HCT116 (cell line): ENCODE measurements around the gene FNDC1. TPM values are rescaled to one million over a fixed set of nuclear protein-coding genes. Genes with fewer than 3 reads are reported as not detected.
A peak's percentile ranks its signal among the peaks of the same experiment; 100 is the strongest.

Experiments used
- ATAC-seq: fragments of 200-7000 bp; cut with Tn5 transposase; 2 replicates; pipeline ENCODE4 v1.9.1; 2020; ENCODE audit warnings: mild to moderate bottlenecking, moderate library complexity
- BruUV-seq: library from RNA; stranded (reverse); fragments of 400-500 nt; replicated peaks from 2 replicates; lab custom pipeline; 2021; lab: Mats Ljungman, UMichigan
- CTCF ChIA-PET: fragments of 300-600 bp; sonication (Branson Sonifier 250); formaldehyde crosslinking; loops from one replicate; lab custom pipeline; 2021; ENCODE audit warnings: antibody characterized with exemption; lab: Charles Lee
- POLR2A ChIA-PET: fragments of 300-600, 350-600 bp; sonication (Branson Sonifier 250); formaldehyde crosslinking; loops from one replicate; lab custom pipeline; 2021; ENCODE audit warnings: antibody characterized with exemption; lab: Charles Lee
- RAD21 ChIA-PET, 2 experiments: fragments of 300-600 bp; sonication (Branson Sonifier 250); formaldehyde crosslinking; loops; one replicate each; lab custom pipeline; 2023; ENCODE audit warnings: low total read pairs in 2 of 2; ENCODE audit not compliant: uncharacterized antibody in 2 of 2, unreplicated experiment in 2 of 2, low non-redundant PET in 1 of 2; lab: Charles Lee
- DNase-seq: peaks from one replicate; pipeline ENCODE4 v3.0.0-alpha.2; 2010; ENCODE audit warnings: low read depth, low spot score
- H2AFZ ChIP-seq: fragments of 200-600 bp; shearing (Covaris generic), sonication (generic); 2 replicates; pipeline ENCODE4 v1.6.1; 2017; ENCODE audit warnings: low read depth, mixed run types, mixed read lengths, antibody characterized with exemption, low read length; ENCODE audit not compliant: poor library complexity, severe bottlenecking
- H3K27ac ChIP-seq: 2 replicates; pipeline ENCODE4 v1.5.1; 2012; ENCODE audit warnings: low read depth, low read length
- H3K27me3 ChIP-seq: fragments of 200-600 bp; sonication (generic); 2 replicates; pipeline ENCODE4 v1.6.1; 2016; ENCODE audit warnings: mixed run types, low read length, mixed read lengths; ENCODE audit not compliant: insufficient read depth
- H3K36me3 ChIP-seq, 2 experiments: fragments of 200-500 bp in 1 of 2; fragments of 200-600 bp in 1 of 2; sonication (Bioruptor generic) in 1 of 2; sonication (generic) in 1 of 2; 2 replicates each; pipeline versions ENCODE4 v1.5.1 to v1.6.1; 2014 to 2016; ENCODE audit warnings: low read length in 2 of 2, inconsistent platforms in 1 of 2, mixed read lengths in 1 of 2, mixed run types in 1 of 2; ENCODE audit not compliant: insufficient read depth in 2 of 2, control insufficient read depth in 1 of 2
- H3K4me1 ChIP-seq, 2 experiments: fragments of 200-600 bp in 1 of 2; sonication (generic) in 1 of 2; 2 replicates each; pipeline versions ENCODE4 v1.5.1 to v1.6.1; 2012 to 2017; ENCODE audit warnings: low read length in 2 of 2, inconsistent platforms in 1 of 2, mild to moderate bottlenecking in 1 of 2, mixed read lengths in 1 of 2, mixed run types in 1 of 2, moderate library complexity in 1 of 2; ENCODE audit not compliant: insufficient read depth in 2 of 2, control insufficient read depth in 1 of 2
- H3K4me2 ChIP-seq: fragments of 200-600 bp; sonication (generic); 2 replicates; pipeline ENCODE4 v1.6.1; 2017; ENCODE audit warnings: mixed run types, low read length, mixed read lengths
- H3K4me3 ChIP-seq, 2 experiments: fragments of 200-600 bp in 1 of 2; sonication (generic) in 1 of 2; replicated peaks in 1 of 2; 2 replicates each; pipeline ENCODE4 v1.5.1; 2011 to 2016; ENCODE audit warnings: low read length in 2 of 2, control low read depth in 1 of 2, low read depth in 1 of 2, mild to moderate bottlenecking in 1 of 2, mixed read lengths in 1 of 2, mixed run types in 1 of 2
- H3K79me2 ChIP-seq: fragments of 200-600 bp; sonication (generic); 2 replicates; pipeline ENCODE4 v1.6.1; 2017; ENCODE audit warnings: mild to moderate bottlenecking, mixed run types, low read length, moderate library complexity, mixed read lengths; ENCODE audit not compliant: insufficient read depth
- H3K9ac ChIP-seq: fragments of 200-600 bp; sonication (generic); 2 replicates; pipeline ENCODE4 v1.6.1; 2016; ENCODE audit warnings: low read length, mixed read lengths
- H3K9me2 ChIP-seq: fragments of 200-600 bp; sonication (generic), shearing (Covaris generic); 2 replicates; pipeline ENCODE4 v1.6.1; 2017; ENCODE audit warnings: mixed run types, mild to moderate bottlenecking, moderate library complexity; ENCODE audit not compliant: insufficient read depth
- H3K9me3 ChIP-seq, 2 experiments: fragments of 200-500 bp in 1 of 2; fragments of 200-600 bp in 1 of 2; sonication (Bioruptor generic) in 1 of 2; sonication (generic) in 1 of 2; 2 replicates each; pipeline ENCODE4 v1.6.1; 2014 to 2017; ENCODE audit warnings: low read length in 2 of 2, mixed read lengths in 2 of 2, inconsistent platforms in 1 of 2, low read depth in 1 of 2, mild to moderate bottlenecking in 1 of 2, mixed run types in 1 of 2, moderate library complexity in 1 of 2; ENCODE audit not compliant: control insufficient read depth in 1 of 2, insufficient read depth in 1 of 2
- H4K20me1 ChIP-seq: fragments of 200-600 bp; sonication (generic), shearing (Covaris generic); 2 replicates; pipeline ENCODE4 v1.6.1; 2017; ENCODE audit warnings: mixed run types, mild to moderate bottlenecking, moderate library complexity; ENCODE audit not compliant: insufficient read depth
- CEBPB ChIP-seq: IDR thresholded peaks from 2 replicates; pipeline ENCODE4 v1.6.1; 2012; ENCODE audit warnings: low read depth
- ELF1 ChIP-seq: IDR thresholded peaks from 2 replicates; pipeline ENCODE4 v1.6.1; 2012; ENCODE audit warnings: low read depth, borderline replicate concordance
- JUND ChIP-seq: IDR thresholded peaks from 2 replicates; pipeline ENCODE4 v1.6.1; 2012
- POLR2A ChIP-seq: IDR thresholded peaks from 2 replicates; pipeline ENCODE4 v1.7.0; 2011; ENCODE audit warnings: borderline replicate concordance; ENCODE audit not compliant: insufficient read depth, insufficient read length; ENCODE audit errors: extremely low read depth
- POLR2AphosphoS5 ChIP-seq: IDR thresholded peaks from 2 replicates; pipeline ENCODE4 v1.6.1; 2011; ENCODE audit warnings: mild to moderate bottlenecking, low read depth, low read length, moderate library complexity
- RAD21 ChIP-seq: IDR thresholded peaks from 2 replicates; pipeline ENCODE4 v1.6.1; 2012; ENCODE audit warnings: low read depth, mild to moderate bottlenecking
- SP1 ChIP-seq: IDR thresholded peaks from 2 replicates; pipeline ENCODE4 v1.6.1; 2012; ENCODE audit warnings: low read depth
- SRF ChIP-seq: IDR thresholded peaks from 2 replicates; pipeline ENCODE4 v1.6.1; 2012; ENCODE audit warnings: low read depth
- TCF7L2 ChIP-seq: IDR thresholded peaks from 2 replicates; pipeline ENCODE4 v1.7.0; 2011; ENCODE audit warnings: borderline replicate concordance, inconsistent platforms; ENCODE audit not compliant: insufficient read depth, insufficient read length; ENCODE audit errors: extremely low read depth
- YY1 ChIP-seq: IDR thresholded peaks from 2 replicates; pipeline ENCODE4 v1.6.1; 2011; ENCODE audit warnings: low read length, low read depth, moderate library complexity, mild to moderate bottlenecking; ENCODE audit not compliant: insufficient replicate concordance; ENCODE audit errors: extremely low read depth
- ZFX ChIP-seq: fragments of 450-650 bp; IDR thresholded peaks from 2 replicates; pipeline ENCODE4 v1.6.1; 2017
- ZNF274 ChIP-seq: fragments of 200-500 bp; sonication (Bioruptor generic); IDR thresholded peaks from 2 replicates; pipeline ENCODE4 v1.6.1; 2014; ENCODE audit warnings: mild to moderate bottlenecking, low read depth, low read length, inconsistent platforms
- intact Hi-C: fragments of 100-400 bp; cut with micrococcal nuclease; formaldehyde crosslinking; loops from 2 replicates; pipeline ENCODE4 v1.10.0; 2022
- total RNA-seq: library from RNA; stranded (reverse); gene quantifications from one replicate; pipeline ENCODE4 v1.2.1, GENCODE V29; 2021; ENCODE audit not compliant: unreplicated experiment
- TF ChIP-seq, protein P1 (sequence below): IDR thresholded peaks from 2 replicates; pipeline ENCODE4 v1.6.1; 2011; ENCODE audit warnings: mild to moderate bottlenecking, low read length, moderate library complexity; ENCODE audit not compliant: insufficient replicate concordance; ENCODE audit errors: extremely low read depth
- TF ChIP-seq, protein P2 (sequence below): IDR thresholded peaks from 2 replicates; pipeline ENCODE4 v1.6.1; 2012; ENCODE audit warnings: low read depth
- TF ChIP-seq, protein P3 (sequence below), 3 experiments: fragments of 200-600 bp in 1 of 3; sonication (generic) in 1 of 3; IDR thresholded peaks in 2 of 3; conservative IDR thresholded peaks in 1 of 3; 2 replicates each; pipeline ENCODE4 v1.5.1; 2012 to 2017; ENCODE audit warnings: low read depth in 2 of 3, low read length in 2 of 3, antibody characterized with exemption in 1 of 3, borderline replicate concordance in 1 of 3, control low read depth in 1 of 3, mild to moderate bottlenecking in 1 of 3, mixed read lengths in 1 of 3, mixed run types in 1 of 3, moderate library complexity in 1 of 3; ENCODE audit not compliant: insufficient read depth in 1 of 3
- TF ChIP-seq, protein P4 (sequence below): IDR thresholded peaks from 2 replicates; pipeline ENCODE4 v1.6.1; 2012
- TF ChIP-seq, protein P5 (sequence below): IDR thresholded peaks from 2 replicates; pipeline ENCODE4 v1.6.1; 2012

Gene FNDC1
- total RNA-seq, 1 experiment from 2014 or later, result 0.07 TPM

DNA sequence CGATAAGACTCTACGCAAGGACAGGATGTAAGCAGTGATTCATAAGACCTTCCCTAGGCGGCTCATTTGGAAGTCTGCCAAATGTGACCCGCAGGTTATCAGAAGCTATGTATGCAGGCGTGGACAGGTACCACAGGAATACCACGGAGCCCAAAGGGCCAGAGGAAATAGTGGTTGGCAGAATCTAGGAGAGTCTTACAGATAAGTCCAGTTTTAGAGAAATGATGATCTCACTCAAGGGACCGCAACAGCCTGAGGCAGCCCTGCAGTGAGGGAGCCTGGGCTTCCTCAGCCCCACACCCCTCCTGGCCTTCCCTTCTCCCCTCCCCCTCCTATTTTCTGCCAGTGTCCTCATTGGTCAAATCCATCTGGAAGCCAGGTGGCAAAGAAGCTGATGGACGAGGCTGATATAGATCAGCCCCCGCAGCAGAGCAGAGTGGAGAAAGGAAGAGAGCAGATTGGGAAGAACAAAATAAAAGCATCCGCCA is 110.6 kb downstream of the FNDC1 start (continued):
- TF ChIP-seq, protein P1, sequence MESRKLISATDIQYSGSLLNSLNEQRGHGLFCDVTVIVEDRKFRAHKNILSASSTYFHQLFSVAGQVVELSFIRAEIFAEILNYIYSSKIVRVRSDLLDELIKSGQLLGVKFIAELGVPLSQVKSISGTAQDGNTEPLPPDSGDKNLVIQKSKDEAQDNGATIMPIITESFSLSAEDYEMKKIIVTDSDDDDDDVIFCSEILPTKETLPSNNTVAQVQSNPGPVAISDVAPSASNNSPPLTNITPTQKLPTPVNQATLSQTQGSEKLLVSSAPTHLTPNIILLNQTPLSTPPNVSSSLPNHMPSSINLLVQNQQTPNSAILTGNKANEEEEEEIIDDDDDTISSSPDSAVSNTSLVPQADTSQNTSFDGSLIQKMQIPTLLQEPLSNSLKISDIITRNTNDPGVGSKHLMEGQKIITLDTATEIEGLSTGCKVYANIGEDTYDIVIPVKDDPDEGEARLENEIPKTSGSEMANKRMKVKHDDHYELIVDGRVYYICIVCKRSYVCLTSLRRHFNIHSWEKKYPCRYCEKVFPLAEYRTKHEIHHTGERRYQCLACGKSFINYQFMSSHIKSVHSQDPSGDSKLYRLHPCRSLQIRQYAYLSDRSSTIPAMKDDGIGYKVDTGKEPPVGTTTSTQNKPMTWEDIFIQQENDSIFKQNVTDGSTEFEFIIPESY, result no peak
- no peak for TF ChIP-seq RAD21
- no peak for TF ChIP-seq POLR2AphosphoS5
- TF ChIP-seq ELF1, result no peak
- 0 out of 2 replicates have a peak, but pooled peaks have one; percentile 25 for TF ChIP-seq SP1

DNA sequence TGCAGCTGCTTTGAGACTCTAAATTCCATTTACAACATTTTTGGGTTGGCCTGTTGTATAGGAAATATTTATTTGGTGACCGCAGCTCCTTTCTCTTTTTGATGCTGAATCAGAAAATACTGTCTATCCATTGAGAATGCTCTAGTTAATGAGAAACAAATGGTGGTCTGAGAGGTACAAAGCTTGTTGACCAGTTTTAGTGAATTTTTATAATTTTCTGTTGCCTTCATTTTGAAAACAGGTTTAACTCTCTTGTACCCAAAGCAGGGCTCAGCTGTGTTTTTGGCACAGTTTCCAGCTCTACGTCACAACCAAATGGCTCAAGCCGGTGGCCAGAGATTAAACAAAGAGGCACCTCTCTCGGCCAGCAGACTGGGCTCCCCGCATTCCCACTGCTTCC is 113.2 kb downstream of the FNDC1 start:
- Histone ChIP-seq H3K79me2 (no peaks in the 10 kb centered on the region), H3K9me2 (no peaks in the 10 kb centered on the region), H3K9ac (no peak overlapping the region), H4K20me1 (no peaks in the 10 kb centered on the region), H3K4me3 (no peak overlapping the region), H3K27me3 (peaks cover 15% of the 10 kb centered on the region), H3K4me1 (peaks cover 6 to 8% of the 10 kb centered on the region in 2 experiments; a peak in 3 of 4 replicates), H3K27ac (no peak overlapping the region), H2AFZ (no peak overlapping the region), H3K36me3 (no peaks in the 10 kb centered on the region), H3K9me3 (no peaks in the 10 kb centered on the region), H3K4me2 (no peak overlapping the region)
- no TSS peak for BruUV-seq
- ATAC-seq, result no peak
- RAD21 ChIA-PET, result interaction anchor here in 1 of 2 experiments (0.7 kb wide), 1 partner anchor 313 kb away, joined by 3 read pairs; no protein-coding TSS in a partner anchor
- DNase-seq, result no peak
- intact Hi-C loops, result no loop called here
- POLR2A ChIA-PET, result no interaction called here
- CTCF ChIA-PET, result interaction anchor here (1.1 kb wide), 1 partner anchor 29 kb away, joined by 4 read pairs; no protein-coding TSS in a partner anchor
- TF ChIP-seq CEBPB (no peak), YY1 (no peak), ZFX (no peak), SRF (no peak), JUND (no peak), TCF7L2 (no peak), POLR2AphosphoS5 (no peak), POLR2A (no peak), ZNF274 (no peak), SP1 (no peak), RAD21 (no peak)
- TF ChIP-seq, protein P2, sequence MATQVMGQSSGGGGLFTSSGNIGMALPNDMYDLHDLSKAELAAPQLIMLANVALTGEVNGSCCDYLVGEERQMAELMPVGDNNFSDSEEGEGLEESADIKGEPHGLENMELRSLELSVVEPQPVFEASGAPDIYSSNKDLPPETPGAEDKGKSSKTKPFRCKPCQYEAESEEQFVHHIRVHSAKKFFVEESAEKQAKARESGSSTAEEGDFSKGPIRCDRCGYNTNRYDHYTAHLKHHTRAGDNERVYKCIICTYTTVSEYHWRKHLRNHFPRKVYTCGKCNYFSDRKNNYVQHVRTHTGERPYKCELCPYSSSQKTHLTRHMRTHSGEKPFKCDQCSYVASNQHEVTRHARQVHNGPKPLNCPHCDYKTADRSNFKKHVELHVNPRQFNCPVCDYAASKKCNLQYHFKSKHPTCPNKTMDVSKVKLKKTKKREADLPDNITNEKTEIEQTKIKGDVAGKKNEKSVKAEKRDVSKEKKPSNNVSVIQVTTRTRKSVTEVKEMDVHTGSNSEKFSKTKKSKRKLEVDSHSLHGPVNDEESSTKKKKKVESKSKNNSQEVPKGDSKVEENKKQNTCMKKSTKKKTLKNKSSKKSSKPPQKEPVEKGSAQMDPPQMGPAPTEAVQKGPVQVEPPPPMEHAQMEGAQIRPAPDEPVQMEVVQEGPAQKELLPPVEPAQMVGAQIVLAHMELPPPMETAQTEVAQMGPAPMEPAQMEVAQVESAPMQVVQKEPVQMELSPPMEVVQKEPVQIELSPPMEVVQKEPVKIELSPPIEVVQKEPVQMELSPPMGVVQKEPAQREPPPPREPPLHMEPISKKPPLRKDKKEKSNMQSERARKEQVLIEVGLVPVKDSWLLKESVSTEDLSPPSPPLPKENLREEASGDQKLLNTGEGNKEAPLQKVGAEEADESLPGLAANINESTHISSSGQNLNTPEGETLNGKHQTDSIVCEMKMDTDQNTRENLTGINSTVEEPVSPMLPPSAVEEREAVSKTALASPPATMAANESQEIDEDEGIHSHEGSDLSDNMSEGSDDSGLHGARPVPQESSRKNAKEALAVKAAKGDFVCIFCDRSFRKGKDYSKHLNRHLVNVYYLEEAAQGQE, result no peak
- TF ChIP-seq, protein P3, sequence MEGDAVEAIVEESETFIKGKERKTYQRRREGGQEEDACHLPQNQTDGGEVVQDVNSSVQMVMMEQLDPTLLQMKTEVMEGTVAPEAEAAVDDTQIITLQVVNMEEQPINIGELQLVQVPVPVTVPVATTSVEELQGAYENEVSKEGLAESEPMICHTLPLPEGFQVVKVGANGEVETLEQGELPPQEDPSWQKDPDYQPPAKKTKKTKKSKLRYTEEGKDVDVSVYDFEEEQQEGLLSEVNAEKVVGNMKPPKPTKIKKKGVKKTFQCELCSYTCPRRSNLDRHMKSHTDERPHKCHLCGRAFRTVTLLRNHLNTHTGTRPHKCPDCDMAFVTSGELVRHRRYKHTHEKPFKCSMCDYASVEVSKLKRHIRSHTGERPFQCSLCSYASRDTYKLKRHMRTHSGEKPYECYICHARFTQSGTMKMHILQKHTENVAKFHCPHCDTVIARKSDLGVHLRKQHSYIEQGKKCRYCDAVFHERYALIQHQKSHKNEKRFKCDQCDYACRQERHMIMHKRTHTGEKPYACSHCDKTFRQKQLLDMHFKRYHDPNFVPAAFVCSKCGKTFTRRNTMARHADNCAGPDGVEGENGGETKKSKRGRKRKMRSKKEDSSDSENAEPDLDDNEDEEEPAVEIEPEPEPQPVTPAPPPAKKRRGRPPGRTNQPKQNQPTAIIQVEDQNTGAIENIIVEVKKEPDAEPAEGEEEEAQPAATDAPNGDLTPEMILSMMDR (IDR thresholded peaks at IDR 0.05 in 2 of 3, conservative IDR thresholded peaks at IDR 0.05 in 1 of 3; ENCODE audit: borderline replicate concordance in 1 of 3, insufficient read depth in 1 of 3, low read depth in 2 of 3, low read length in 2 of 3), result no peak
- TF ChIP-seq, protein P4, sequence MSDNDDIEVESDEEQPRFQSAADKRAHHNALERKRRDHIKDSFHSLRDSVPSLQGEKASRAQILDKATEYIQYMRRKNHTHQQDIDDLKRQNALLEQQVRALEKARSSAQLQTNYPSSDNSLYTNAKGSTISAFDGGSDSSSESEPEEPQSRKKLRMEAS, result no peak
- TF ChIP-seq, protein P5, sequence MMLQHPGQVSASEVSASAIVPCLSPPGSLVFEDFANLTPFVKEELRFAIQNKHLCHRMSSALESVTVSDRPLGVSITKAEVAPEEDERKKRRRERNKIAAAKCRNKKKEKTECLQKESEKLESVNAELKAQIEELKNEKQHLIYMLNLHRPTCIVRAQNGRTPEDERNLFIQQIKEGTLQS, result no peak
